A673 (cell line): ENCODE data around the gene SLC22A24. TPM values are rescaled to one million over a fixed set of nuclear protein-coding genes. Genes with fewer than 3 reads are reported as not detected.

Source experiments
- BruUV-seq: library from RNA; stranded (reverse); fragments of 400-500 nt; replicated peaks from 2 replicates; lab custom pipeline; 2021; lab: Mats Ljungman, UMichigan
- CTCF ChIA-PET: fragments of 300-600 bp; sonication (Branson Sonifier 250); formaldehyde crosslinking; loops from one replicate; lab custom pipeline; 2022; ENCODE audit warnings: antibody characterized with exemption; lab: Charles Lee
- POLR2A ChIA-PET: fragments of 300-600 bp; sonication (Branson Sonifier 250); formaldehyde crosslinking; loops from one replicate; lab custom pipeline; 2022; ENCODE audit warnings: antibody characterized with exemption; ENCODE audit not compliant: low non-redundant PET; lab: Charles Lee
- DNase-seq: peaks from one replicate; pipeline ENCODE4 v3.0.0-alpha.2; 2015; ENCODE audit warnings: low spot score
- H3K27ac ChIP-seq: fragments of 200-600 bp; sonication (generic); 2 replicates; pipeline ENCODE4 v1.5.1; 2016; ENCODE audit warnings: mixed run types, low read depth, mild to moderate bottlenecking, mixed read lengths, antibody characterized with exemption, low read length; ENCODE audit not compliant: poor library complexity, severe bottlenecking
- H3K27me3 ChIP-seq: fragments of 200-600 bp; sonication (generic); replicated peaks from 2 replicates; pipeline ENCODE4 v1.6.1; 2017; ENCODE audit warnings: mixed run types, low read depth, mild to moderate bottlenecking, mixed read lengths, antibody characterized with exemption, low read length; ENCODE audit not compliant: insufficient read depth, poor library complexity
- H3K36me3 ChIP-seq: fragments of 200-600 bp; sonication (generic); 2 replicates; pipeline ENCODE4 v1.6.1; 2016; ENCODE audit warnings: mixed run types, mild to moderate bottlenecking, mixed read lengths, antibody characterized with exemption, low read length; ENCODE audit not compliant: insufficient read depth, poor library complexity, severe bottlenecking
- H3K4me1 ChIP-seq: fragments of 200-600 bp; sonication (generic); 2 replicates; pipeline ENCODE4 v1.6.1; 2017; ENCODE audit warnings: mixed run types, mild to moderate bottlenecking, mixed read lengths, antibody characterized with exemption, low read length; ENCODE audit not compliant: insufficient read depth, poor library complexity, severe bottlenecking
- H3K4me3 ChIP-seq: fragments of 200-600 bp; sonication (generic); 2 replicates; pipeline ENCODE4 v1.5.1; 2016; ENCODE audit warnings: low read depth, mixed run types, mild to moderate bottlenecking, mixed read lengths, low read length; ENCODE audit not compliant: poor library complexity, severe bottlenecking
- H3K9me3 ChIP-seq: fragments of 200-600 bp; sonication (generic); 2 replicates; pipeline ENCODE4 v1.6.1; 2016; ENCODE audit warnings: mixed run types, low read depth, mild to moderate bottlenecking, mixed read lengths, antibody characterized with exemption, low read length; ENCODE audit not compliant: poor library complexity, severe bottlenecking
- EZH2 ChIP-seq: fragments of 200-600 bp; sonication (generic); IDR thresholded peaks from 2 replicates; pipeline ENCODE4 v1.6.1; 2017; ENCODE audit warnings: borderline replicate concordance, low read depth, mild to moderate bottlenecking, mixed read lengths, antibody characterized with exemption, low read length; ENCODE audit not compliant: poor library complexity, severe bottlenecking
- intact Hi-C: fragments of 100-400 bp; cut with micrococcal nuclease; formaldehyde crosslinking; loops from one replicate; pipeline ENCODE4 v1.10.0; 2022; ENCODE audit not compliant: unreplicated experiment
- total RNA-seq: library from RNA; stranded (reverse); gene quantifications from 2 replicates; pipeline ENCODE4 v1.2.3, GENCODE V29; 2021
- TF ChIP-seq, protein P1 (sequence below): fragments of 300-800, 200-600 bp; sonication (generic); conservative IDR thresholded peaks from 2 replicates; pipeline ENCODE4 v1.5.1; 2017; ENCODE audit warnings: low read depth, mild to moderate bottlenecking, antibody characterized with exemption, low read length, moderate library complexity, mixed read lengths

SLC22A24 gene
- total RNA-seq, 1 experiment from 2014 or later = not detected

DNA sequence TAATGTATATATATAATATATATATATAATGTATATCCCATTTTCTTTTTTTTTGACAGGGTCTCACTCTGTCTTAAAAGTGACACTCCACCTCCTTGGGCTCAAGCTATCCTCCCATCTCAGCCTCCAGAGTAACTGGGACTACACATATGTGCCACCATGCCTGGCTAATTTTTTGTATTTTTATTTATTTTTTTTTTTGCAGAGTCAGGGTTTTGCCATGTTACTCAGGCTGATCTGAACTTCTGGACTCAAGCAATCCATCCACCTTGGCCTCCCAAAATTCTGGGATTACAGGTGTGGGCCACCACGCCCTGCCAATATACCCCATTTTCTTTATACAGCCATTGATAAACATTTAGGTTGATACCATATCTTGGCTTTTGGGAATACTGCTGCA, 33.9 kb upstream of the SLC22A24 start:
- H3K4me3 ChIP-seq = no peak overlapping the region
- ChIA-PET POLR2A (no interaction called here), CTCF (no interaction called here)
- H3K27ac ChIP-seq = no peak overlapping the region
- H3K4me1 ChIP-seq = peaks cover 31% of the 10 kb centered on the region
- DNase-seq = no peak
- BruUV-seq = no TSS peak
- H3K27me3 ChIP-seq = no peaks in the 10 kb centered on the region
- peaks cover 4% of the 10 kb centered on the region for H3K9me3 ChIP-seq
- TF ChIP-seq, protein P1, sequence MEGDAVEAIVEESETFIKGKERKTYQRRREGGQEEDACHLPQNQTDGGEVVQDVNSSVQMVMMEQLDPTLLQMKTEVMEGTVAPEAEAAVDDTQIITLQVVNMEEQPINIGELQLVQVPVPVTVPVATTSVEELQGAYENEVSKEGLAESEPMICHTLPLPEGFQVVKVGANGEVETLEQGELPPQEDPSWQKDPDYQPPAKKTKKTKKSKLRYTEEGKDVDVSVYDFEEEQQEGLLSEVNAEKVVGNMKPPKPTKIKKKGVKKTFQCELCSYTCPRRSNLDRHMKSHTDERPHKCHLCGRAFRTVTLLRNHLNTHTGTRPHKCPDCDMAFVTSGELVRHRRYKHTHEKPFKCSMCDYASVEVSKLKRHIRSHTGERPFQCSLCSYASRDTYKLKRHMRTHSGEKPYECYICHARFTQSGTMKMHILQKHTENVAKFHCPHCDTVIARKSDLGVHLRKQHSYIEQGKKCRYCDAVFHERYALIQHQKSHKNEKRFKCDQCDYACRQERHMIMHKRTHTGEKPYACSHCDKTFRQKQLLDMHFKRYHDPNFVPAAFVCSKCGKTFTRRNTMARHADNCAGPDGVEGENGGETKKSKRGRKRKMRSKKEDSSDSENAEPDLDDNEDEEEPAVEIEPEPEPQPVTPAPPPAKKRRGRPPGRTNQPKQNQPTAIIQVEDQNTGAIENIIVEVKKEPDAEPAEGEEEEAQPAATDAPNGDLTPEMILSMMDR = no peak
- no peak for TF ChIP-seq EZH2
- no peaks in the 10 kb centered on the region for H3K36me3 ChIP-seq
- intact Hi-C loops = no loop called here

DNA sequence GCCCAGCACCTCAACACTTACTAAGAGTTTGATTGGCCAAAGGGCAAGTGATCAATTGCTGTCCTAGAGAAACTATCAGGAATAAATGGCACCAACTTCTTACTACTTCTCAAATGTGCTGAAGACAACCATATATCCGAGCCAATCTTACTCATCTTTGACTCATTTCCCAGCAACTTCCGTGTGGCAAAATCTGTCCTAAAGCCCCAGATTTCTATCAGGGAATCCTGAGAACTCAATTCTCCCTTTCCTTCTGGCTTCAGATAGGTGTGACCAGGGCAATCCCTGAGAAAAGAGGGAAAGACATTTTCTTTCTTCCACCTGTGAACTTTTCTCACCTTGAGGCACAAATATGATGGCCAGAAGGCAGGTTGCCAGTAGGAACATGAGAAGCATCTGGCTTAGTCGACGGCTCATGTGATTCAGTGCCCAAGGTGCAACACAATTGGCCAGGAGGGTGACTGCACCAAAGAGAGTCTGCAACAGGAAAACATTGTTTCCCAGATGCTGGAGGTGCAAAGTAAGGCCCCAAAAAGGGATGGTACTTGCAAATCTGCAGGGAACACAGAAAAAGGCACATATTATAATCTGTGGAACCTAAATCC, 21.8 kb upstream of the SLC22A24 start:
- POLR2A ChIA-PET = no interaction called here
- no peaks in the 10 kb centered on the region for H3K27me3 ChIP-seq
- H3K27ac ChIP-seq = no peak overlapping the region
- BruUV-seq = no TSS peak
- no peak overlapping the region for H3K4me3 ChIP-seq
- H3K9me3 ChIP-seq = no peaks in the 10 kb centered on the region
- intact Hi-C loops = no loop called here
- TF ChIP-seq, protein P1 = no peak
- TF ChIP-seq EZH2 = no peak
- no peaks in the 10 kb centered on the region for H3K4me1 ChIP-seq
- CTCF ChIA-PET = no interaction called here
- no peaks in the 10 kb centered on the region for H3K36me3 ChIP-seq
- DNase-seq = no peak

DNA sequence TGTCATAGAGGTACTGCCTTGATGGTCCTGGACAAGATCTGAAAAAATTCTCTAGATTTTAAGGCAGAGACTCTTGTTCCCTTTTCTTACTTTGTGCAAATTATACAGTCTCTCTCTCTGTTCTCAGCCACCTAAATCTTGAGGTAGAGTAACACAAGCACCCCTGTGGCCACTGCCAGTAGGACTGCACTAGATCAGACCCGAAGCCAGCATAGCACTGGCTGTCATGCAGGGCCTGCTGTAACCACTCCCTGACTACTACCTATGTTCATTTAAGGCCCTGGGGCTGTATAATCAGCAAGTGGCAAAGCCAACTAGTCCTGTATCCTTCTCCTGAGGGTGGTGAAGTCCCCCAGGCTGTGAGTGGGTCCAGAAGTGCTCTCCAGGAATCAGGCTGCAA, 11.8 kb upstream of the SLC22A24 start:
- Histone ChIP-seq H3K4me3 (no peak overlapping the region), H3K27me3 (no peaks in the 10 kb centered on the region), H3K36me3 (no peaks in the 10 kb centered on the region), H3K9me3 (peaks cover 5% of the 10 kb centered on the region), H3K27ac (no peak overlapping the region), H3K4me1 (no peaks in the 10 kb centered on the region)
- DNase-seq = no peak
- ChIA-PET POLR2A (no interaction called here), CTCF (no interaction called here)
- TF ChIP-seq, protein P1 = no peak
- no peak for TF ChIP-seq EZH2
- intact Hi-C loops = no loop called here
- no TSS peak for BruUV-seq
